ENCODE results near the gene TLN1.

TLN1 gene

GRCh38 chr9:35681341-35682002 lies 50.5 kb downstream of the TLN1 start:
- DNase-seq, result no peak

GRCh38 chr9:35680331-35681105 lies 51.5 kb downstream of the TLN1 start:
- DNase-seq, result no peak

GRCh38 chr9:35679766-35680330 lies 52.1 kb downstream of the TLN1 start:
- DNase-seq, result no peak

- no peak for DNase-seq
Observed at GRCh38 chr9:35679091-35679490, 52.9 kb downstream of the TLN1 start.

- no peak for DNase-seq
Observed at GRCh38 chr9:35675732-35676392, 56.1 kb downstream of the TLN1 start.

DNA sequence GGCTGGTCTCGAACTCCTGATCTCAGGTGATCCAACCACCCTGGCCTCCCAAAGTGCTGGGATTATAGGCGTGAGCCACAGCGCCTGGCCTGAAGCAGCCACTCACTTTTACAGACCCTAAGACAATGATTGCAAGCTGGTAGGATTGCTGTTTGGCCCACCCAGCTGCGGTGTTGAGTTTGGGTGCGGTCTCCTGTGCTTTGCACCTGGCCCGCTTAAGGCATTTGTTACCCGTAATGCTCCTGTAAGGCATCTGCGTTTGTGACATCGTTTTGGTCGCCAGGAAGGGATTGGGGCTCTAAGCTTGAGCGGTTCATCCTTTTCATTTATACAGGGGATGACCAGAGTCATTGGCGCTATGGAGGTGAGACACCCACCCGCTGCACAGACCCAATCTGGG lies 56.8 kb downstream of the TLN1 start:
- DNase-seq, result no peak

DNA sequence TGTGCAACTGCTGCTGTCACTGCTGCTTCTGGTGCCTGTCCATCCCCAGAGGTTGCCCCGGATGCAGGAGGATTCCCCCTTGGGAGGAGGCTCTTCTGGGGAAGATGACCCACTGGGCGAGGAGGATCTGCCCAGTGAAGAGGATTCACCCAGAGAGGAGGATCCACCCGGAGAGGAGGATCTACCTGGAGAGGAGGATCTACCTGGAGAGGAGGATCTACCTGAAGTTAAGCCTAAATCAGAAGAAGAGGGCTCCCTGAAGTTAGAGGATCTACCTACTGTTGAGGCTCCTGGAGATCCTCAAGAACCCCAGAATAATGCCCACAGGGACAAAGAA lies 58.0 kb downstream of the TLN1 start:
- DNase-seq, result no peak

DNA sequence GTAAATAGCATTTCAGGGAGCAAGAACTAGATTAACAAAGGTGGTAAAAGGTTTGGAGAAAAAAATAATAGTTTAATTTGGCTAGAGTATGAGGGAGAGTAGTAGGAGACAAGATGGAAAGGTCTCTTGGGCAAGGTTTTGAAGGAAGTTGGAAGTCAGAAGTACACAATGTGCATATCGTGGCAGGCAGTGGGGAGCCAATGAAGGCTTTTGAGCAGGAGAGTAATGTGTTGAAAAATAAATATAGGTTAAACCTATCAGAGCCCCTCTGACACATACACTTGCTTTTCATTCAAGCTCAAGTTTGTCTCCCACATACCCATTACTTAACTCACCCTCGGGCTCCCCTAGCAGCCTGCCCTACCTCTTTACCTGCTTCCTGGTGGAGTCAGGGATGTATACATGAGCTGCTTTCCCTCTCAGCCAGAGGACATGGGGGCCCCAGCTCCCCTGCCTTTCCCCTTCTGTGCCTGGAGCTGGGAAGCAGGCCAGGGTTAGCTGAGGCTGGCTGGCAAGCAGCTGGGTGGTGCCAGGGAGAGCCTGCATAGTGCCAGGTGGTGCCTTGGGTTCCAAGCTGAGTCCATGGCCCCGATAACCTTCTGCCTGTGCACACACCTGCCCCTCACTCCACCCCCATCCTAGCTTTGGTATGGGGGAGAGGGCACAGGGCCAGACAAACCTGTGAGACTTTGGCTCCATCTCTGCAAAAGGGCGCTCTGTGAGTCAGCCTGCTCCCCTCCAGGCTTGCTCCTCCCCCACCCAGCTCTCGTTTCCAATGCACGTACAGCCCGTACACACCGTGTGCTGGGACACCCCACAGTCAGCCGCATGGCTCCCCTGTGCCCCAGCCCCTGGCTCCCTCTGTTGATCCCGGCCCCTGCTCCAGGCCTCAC lies 58.6 kb downstream of the TLN1 start, which contains the start of gene CA9:
Gene CA9 (plus strand): TSS at position 797 of the 893 bp plus-strand sequence. CDS start 32 bp downstream, at position 829.
- peak; percentile 82 for DNase-seq

- no peak for DNase-seq
Observed at GRCh38 chr9:35669331-35670145, 62.5 kb downstream of the TLN1 start.

GRCh38 chr9:35667939-35668338 lies 64.1 kb downstream of the TLN1 start:
- DNase-seq, result no peak

GRCh38 chr9:35666549-35666948 lies 65.4 kb downstream of the TLN1 start:
- DNase-seq, result no peak

GRCh38 chr9:35666045-35666444 lies 66.0 kb downstream of the TLN1 start:
- no peak for DNase-seq

GRCh38 chr9:35665471-35665818 lies 66.5 kb downstream of the TLN1 start:
- DNase-seq, result peak; percentile 43

GRCh38 chr9:35664531-35665470 lies 67.2 kb downstream of the TLN1 start, which contains the start of gene ARHGEF39:
Gene ARHGEF39 (minus strand): TSS chr9:35665195. CDS start chr9:35665169, 26 bp downstream.
- peak; percentile 85 for DNase-seq

- DNase-seq, result no peak
Observed at GRCh38 chr9:35662437-35662836, 69.6 kb downstream of the TLN1 start.

DNA sequence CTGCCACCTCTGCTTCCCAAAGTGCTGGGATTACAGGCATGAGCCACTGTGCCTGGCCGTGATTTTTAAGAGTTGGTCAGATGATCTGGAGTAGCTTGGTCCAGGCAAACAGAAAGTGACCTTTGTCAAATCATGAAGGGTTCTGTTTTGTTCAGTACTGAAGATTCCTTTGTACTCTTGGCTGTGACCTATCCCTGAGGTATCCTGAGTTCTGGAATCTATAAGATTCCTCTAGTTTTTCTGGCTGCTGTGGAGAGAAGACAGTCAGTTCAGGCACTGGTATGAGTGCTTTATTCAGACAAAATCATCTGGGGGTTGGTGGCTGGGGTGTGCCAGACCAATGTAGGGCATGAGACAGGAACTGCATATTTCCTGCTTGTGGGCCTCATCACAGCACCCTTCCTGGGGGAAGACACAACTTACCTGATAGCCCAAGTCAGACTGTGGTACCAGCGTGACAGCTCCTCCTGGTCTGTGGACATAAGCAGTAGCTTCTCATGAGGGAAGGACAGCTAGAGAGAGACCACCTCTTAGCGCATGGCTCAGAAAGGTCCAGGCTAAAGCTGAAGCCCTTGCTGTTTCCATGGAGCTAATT lies 70.1 kb downstream of the TLN1 start:
- DNase-seq, result no peak

GRCh38 chr9:35660966-35661415 lies 71.0 kb downstream of the TLN1 start:
- DNase-seq, result no peak

GRCh38 chr9:35659340-35659739 lies 72.7 kb downstream of the TLN1 start:
- no peak for DNase-seq

- no peak for DNase-seq
Observed at GRCh38 chr9:35658968-35659220, 73.1 kb downstream of the TLN1 start.
